K562 (cell line): Measurements from ENCODE around the gene RAB7A.

Source experiments
- BHLHE40 ChIP-seq: IDR thresholded peaks from 2 replicates; pipeline ENCODE4 v1.6.1; 2011; ENCODE audit warnings: low read length, improper control_type of control experiment
- BRCA1 ChIP-seq, 2 experiments: fragments of 450-650 bp in 1 of 2; sonication (generic) in 1 of 2; formaldehyde crosslinking in 1 of 2; IDR thresholded peaks; 2 replicates each; pipeline versions ENCODE4 v1.5.0 to v1.6.1; 2017 to 2020; ENCODE audit warnings: mild to moderate bottlenecking in 1 of 2, missing genetic modification reagents in 1 of 2
- CREB1 ChIP-seq, 2 experiments: sonication (generic) in 1 of 2; formaldehyde crosslinking in 1 of 2; IDR thresholded peaks; 2 replicates each; pipeline versions ENCODE4 v1.6.1 to v1.8.0; 2012 to 2022; ENCODE audit warnings: inconsistent platforms in 1 of 2, mild to moderate bottlenecking in 1 of 2, missing genetic modification reagents in 1 of 2, moderate library complexity in 1 of 2
- CTCF ChIP-seq, 3 experiments: IDR thresholded peaks in 2 of 3; conservative IDR thresholded peaks in 1 of 3; 2 replicates each; pipeline ENCODE4 v1.5.1; 2011 to 2012; ENCODE audit warnings: low read length in 3 of 3, mild to moderate bottlenecking in 3 of 3, control low read depth in 2 of 3, improper control_type of control experiment in 1 of 3, inconsistent platforms in 1 of 3, low read depth in 1 of 3, mixed read lengths in 1 of 3, moderate library complexity in 1 of 3; ENCODE audit not compliant: insufficient read depth in 2 of 3
- EHMT2 ChIP-seq: fragments of 450-650 bp; IDR thresholded peaks from 2 replicates; pipeline ENCODE4 v1.6.1; 2018; ENCODE audit warnings: antibody characterized with exemption
- ELF4 ChIP-seq: fragments of 450-650 bp; formaldehyde crosslinking; IDR thresholded peaks from 2 replicates; pipeline ENCODE4 v1.4.0; 2022; ENCODE audit warnings: missing genetic modification characterization
- EZH2 ChIP-seq: IDR thresholded peaks from 2 replicates; pipeline ENCODE4 v1.6.1; 2012; ENCODE audit warnings: low read depth, mild to moderate bottlenecking, inconsistent platforms, low read length, borderline replicate concordance
- MTA2 ChIP-seq: fragments of 450-650 bp; IDR thresholded peaks from 2 replicates; pipeline ENCODE4 v1.6.1; 2016; ENCODE audit warnings: low read depth
- NBN ChIP-seq: fragments of 450-650 bp; IDR thresholded peaks from 2 replicates; pipeline ENCODE4 v1.6.1; 2016; ENCODE audit warnings: low read depth, mild to moderate bottlenecking
- TAF15 ChIP-seq: fragments of 200-400 bp; formaldehyde crosslinking; IDR thresholded peaks from 2 replicates; pipeline ENCODE4 v1.6.1; 2017; ENCODE audit warnings: mild to moderate bottlenecking, low read depth, low read length, moderate library complexity
- ZNF511 ChIP-seq: sonication (generic); formaldehyde crosslinking; IDR thresholded peaks from 2 replicates; pipeline ENCODE4 v1.8.0; 2022; ENCODE audit warnings: mild to moderate bottlenecking, missing genetic modification reagents
- ZNF655 ChIP-seq: fragments of 250-450 bp; sonication (Bioruptor Pico); IDR thresholded peaks from 2 replicates; pipeline ENCODE4 v1.5.0; 2021
- ZSCAN29 ChIP-seq: fragments of 450-650 bp; IDR thresholded peaks from 2 replicates; pipeline ENCODE4 v1.6.1; 2017

- TF ChIP-seq CTCF (IDR thresholded peaks at IDR 0.05 in 2 of 3, conservative IDR thresholded peaks at IDR 0.05 in 1 of 3; ENCODE audit: insufficient read depth in 2 of 3, low read depth in 1 of 3, low read length in 3 of 3) (no peak), EHMT2 (no peak), ZNF511 (CRISPR knock-in tag) (no peak), ZSCAN29 (no peak), TAF15 (no peak), BRCA1 (IDR thresholded peaks at IDR 0.05) (no peak), BRCA1 (CRISPR knock-in tag; IDR thresholded peaks at IDR 0.05) (no peak), NBN (no peak), BHLHE40 (no peak), EZH2 (no peak), ZNF655 (no peak), CREB1 (IDR thresholded peaks at IDR 0.05) (no peak), CREB1 (CRISPR knock-in tag; IDR thresholded peaks at IDR 0.05) (no peak), ELF4 (CRISPR knock-in tag) (no peak), MTA2 (no peak)
Observed at GRCh38 chr3:128763967-128764366, 38.0 kb downstream of the RAB7A start.
